ENCODE results near the gene ATP5ME.

Gene ATP5ME

GRCh38 chr4:666822-667544 is 7.1 kb downstream of the ATP5ME start:
- no peak for DNase-seq

- DNase-seq = no peak
These were observed 7.7 kb downstream of the ATP5ME start for GRCh38 chr4:666436-666810.

GRCh38 chr4:665751-666435 is 8.2 kb downstream of the ATP5ME start:
- DNase-seq = no peak

- no peak for DNase-seq
These were observed 8.7 kb downstream of the ATP5ME start for GRCh38 chr4:665381-665750.

- no peak for DNase-seq
These were observed 9.3 kb downstream of the ATP5ME start for GRCh38 chr4:664713-665231.

GRCh38 chr4:663438-664428 is 10.3 kb downstream of the ATP5ME start:
- DNase-seq = peak; percentile 25

GRCh38 chr4:663046-663437 is 11.0 kb downstream of the ATP5ME start:
- no peak for DNase-seq

- no peak for DNase-seq
These were observed 12.0 kb downstream of the ATP5ME start for GRCh38 chr4:661881-662761.

GRCh38 chr4:661231-661630 is 12.8 kb downstream of the ATP5ME start:
- no peak for DNase-seq

- DNase-seq = no peak
These were observed 13.7 kb downstream of the ATP5ME start for GRCh38 chr4:660401-660800.

GRCh38 chr4:659851-660250 is 14.2 kb downstream of the ATP5ME start:
- DNase-seq = no peak

- no peak for DNase-seq
These were observed 15.1 kb downstream of the ATP5ME start for GRCh38 chr4:658681-659667.

GRCh38 chr4:657834-658667 is 16.0 kb downstream of the ATP5ME start:
- DNase-seq = no peak

GRCh38 chr4:657338-657833 is 16.7 kb downstream of the ATP5ME start:
- no peak for DNase-seq

- no peak for DNase-seq
These were observed 17.4 kb downstream of the ATP5ME start for GRCh38 chr4:656436-657337.

GRCh38 chr4:655464-656151 is 18.5 kb downstream of the ATP5ME start:
- no peak for DNase-seq

GRCh38 chr4:654871-655463 is 19.1 kb downstream of the ATP5ME start:
- DNase-seq = no peak

GRCh38 chr4:654503-654845 is 19.6 kb downstream of the ATP5ME start:
- no peak for DNase-seq
